Stimulated activated CD4-positive, alpha-beta T cell treated with anti-CD3 and anti-CD28 coated beads, TNF-alpha, amount 100 ng/mL, for 4 hours (primary cell): Measurements from ENCODE around the gene HINT1.

ENCODE experiments used
- DNase-seq, 3 experiments: peaks; one replicate each; pipeline ENCODE4 v3.0.0-alpha.2; 2020; ENCODE audit warnings: low read depth in 3 of 3

The HINT1 gene

DNA sequence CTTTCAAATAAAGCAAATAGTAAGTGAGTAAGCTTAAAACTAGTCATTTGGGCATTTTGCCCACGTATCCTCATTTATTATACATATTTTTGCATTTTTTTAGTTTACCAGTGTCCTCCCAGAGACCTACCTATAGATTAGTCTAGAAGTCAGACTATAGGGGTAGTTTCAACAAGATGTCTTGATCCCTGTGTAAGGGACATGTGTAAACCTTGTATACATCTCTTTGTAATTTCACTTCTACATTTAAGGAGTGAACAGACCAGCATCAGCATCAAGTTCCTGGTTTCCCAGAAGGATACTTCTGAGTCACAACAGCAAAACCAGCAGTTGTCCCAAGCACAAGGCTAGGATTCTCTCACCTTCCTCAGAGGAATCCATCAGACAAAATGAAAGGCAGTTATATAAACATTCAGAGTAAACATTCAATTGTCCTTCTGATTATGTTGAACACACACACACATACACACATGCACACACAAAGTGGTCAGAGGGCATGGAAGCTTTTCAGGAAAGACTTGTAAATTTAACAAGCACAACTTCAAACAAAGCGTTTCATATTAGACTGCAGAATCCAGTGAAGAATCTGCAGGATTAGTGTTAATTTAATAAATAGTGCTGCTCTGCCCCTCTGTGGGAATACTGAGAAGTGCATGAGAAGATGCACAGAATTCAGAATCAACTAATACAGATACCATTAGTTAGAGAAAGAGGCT lies 55.4 kb downstream of the HINT1 start:
- peak in 1 of 3 experiments; percentile 20 for DNase-seq
